OCI-LY1 (cell line): Measurements from ENCODE around the gene TGM6.

Experiments
- CTCF ChIP-seq: fragments of 200-600 bp; sonication (generic), shearing (Covaris generic); IDR thresholded peaks from 2 replicates; pipeline ENCODE4 v1.5.1; 2017; ENCODE audit warnings: mild to moderate bottlenecking, antibody characterized with exemption, low read length, moderate library complexity, mixed read lengths
- EZH2 ChIP-seq: fragments of 200-600 bp; sonication (generic), shearing (Covaris generic); IDR thresholded peaks from 2 replicates; pipeline ENCODE4 v1.8.0; 2017; ENCODE audit warnings: borderline replicate concordance, mixed run types, mild to moderate bottlenecking, antibody characterized with exemption, low read length, moderate library complexity, mixed read lengths

- TF ChIP-seq CTCF (no peak), EZH2 (no peak)
Measured at GRCh38 chr20:2396241-2396814, 15.6 kb downstream of the TGM6 start.
